Measurements from ENCODE around the gene SCARB2. TPM values are rescaled to one million over a fixed set of nuclear protein-coding genes. Genes with fewer than 3 reads are reported as not detected.

SCARB2 gene
- total RNA-seq, 1 donor from 2014 or later, result 190 TPM

GRCh38 chr4:76125816-76126215 is 87.8 kb downstream of the SCARB2 start:
- Histone ChIP-seq H3K4me3 (no peak overlapping the region), H3K9me3 (no peaks in the 10 kb centered on the region), H3K4me1 (no peaks in the 10 kb centered on the region), H3K27me3 (no peaks in the 10 kb centered on the region), H3K36me3 (peaks cover 63% of the 10 kb centered on the region), H3K27ac (no peak overlapping the region)
- DNase-seq (no peak), ATAC-seq (no peak)
- intact Hi-C loops (cut with DNase I), result no loop called here
- TF ChIP-seq CTCF (IDR thresholded peaks at IDR 0.05), result no peak

- no peak for TF ChIP-seq CTCF (IDR thresholded peaks at IDR 0.05)
- H3K27ac ChIP-seq, result no peak overlapping the region
- intact Hi-C loops (cut with DNase I), result no loop called here
- no peaks in the 10 kb centered on the region for H3K27me3 ChIP-seq
- ATAC-seq (no peak), DNase-seq (no peak)
- H3K36me3 ChIP-seq, result peaks cover 68% of the 10 kb centered on the region
- no peaks in the 10 kb centered on the region for H3K9me3 ChIP-seq
- no peaks in the 10 kb centered on the region for H3K4me1 ChIP-seq
- no peak overlapping the region for H3K4me3 ChIP-seq
These were observed 93.4 kb downstream of the SCARB2 start for GRCh38 chr4:76120199-76120598.

GRCh38 chr4:76117536-76117935 is 96.1 kb downstream of the SCARB2 start:
- TF ChIP-seq CTCF (IDR thresholded peaks at IDR 0.05), result no peak
- Histone ChIP-seq H3K27ac (no peak overlapping the region), H3K4me3 (no peak overlapping the region), H3K36me3 (peaks cover 65% of the 10 kb centered on the region), H3K27me3 (no peaks in the 10 kb centered on the region), H3K9me3 (no peaks in the 10 kb centered on the region), H3K4me1 (no peaks in the 10 kb centered on the region)
- DNase-seq (no peak), ATAC-seq (no peak)
- intact Hi-C loops (cut with DNase I), result no loop called here

GRCh38 chr4:76116821-76117220 is 96.8 kb downstream of the SCARB2 start:
- ATAC-seq (no peak), DNase-seq (no peak)
- no peak overlapping the region for H3K27ac ChIP-seq
- no peaks in the 10 kb centered on the region for H3K9me3 ChIP-seq
- H3K4me3 ChIP-seq, result no peak overlapping the region
- no peak for TF ChIP-seq CTCF (IDR thresholded peaks at IDR 0.05)
- H3K36me3 ChIP-seq, result peaks cover 58% of the 10 kb centered on the region
- intact Hi-C loops (cut with DNase I), result no loop called here
- no peaks in the 10 kb centered on the region for H3K27me3 ChIP-seq
- no peaks in the 10 kb centered on the region for H3K4me1 ChIP-seq

Other genes with a start within 250 kb of the SCARB2 start
- gene SDAD1, start 222.9 kb downstream of the SCARB2 start, total RNA-seq, result 36.2 TPM
- 1.4 TPM for gene CXCL9, start 206.3 kb downstream of the SCARB2 start, total RNA-seq
- 3.3 TPM for gene CXCL10, start 190.3 kb downstream of the SCARB2 start, total RNA-seq
- gene CXCL11, start 177.8 kb downstream of the SCARB2 start, total RNA-seq, result not detected
- not detected for gene ART3, start 139.1 kb downstream of the SCARB2 start, total RNA-seq
- 38.2 TPM for gene NUP54, start 65.4 kb downstream of the SCARB2 start, total RNA-seq
- 3.6 TPM for gene FAM47E, start 37.9 kb upstream of the SCARB2 start, total RNA-seq
- 9.4 TPM for gene STBD1, start 92.9 kb upstream of the SCARB2 start, total RNA-seq
- gene CCDC158, start 207.3 kb upstream of the SCARB2 start, total RNA-seq, result 0.64 TPM
- 73.3 TPM for gene SHROOM3, start 221.4 kb upstream of the SCARB2 start, total RNA-seq